HS-27A (cell line): ENCODE data around the gene SSNA1.

ENCODE experiments used
- DNase-seq: peaks from one replicate; pipeline ENCODE4 v3.0.0-alpha.2; 2012; ENCODE audit warnings: low read depth, missing footprints

The SSNA1 gene

GRCh38 chr9:137221506-137222111, 33.1 kb downstream of the SSNA1 start:
- no peak for DNase-seq

GRCh38 chr9:137222190-137223077, 34.0 kb downstream of the SSNA1 start, which contains the start of gene RNF208:
Gene RNF208, minus strand, starts transcription at chr9:137222240. Its CDS starts 1,028 bp downstream, at chr9:137221212.
- DNase-seq = no peak

GRCh38 chr9:137223078-137223970, 34.8 kb downstream of the SSNA1 start:
- DNase-seq = peak; percentile 87

GRCh38 chr9:137224830-137225694, 36.6 kb downstream of the SSNA1 start, which contains the start of gene CYSRT1:
Gene CYSRT1, plus strand, starts transcription at chr9:137225174. Its CDS starts 448 bp downstream, at chr9:137225622.
- no peak for DNase-seq

- no peak for DNase-seq
Observed at GRCh38 chr9:137225699-137226331, 37.3 kb downstream of the SSNA1 start.

- no peak for DNase-seq
Observed at GRCh38 chr9:137226338-137227053, 38.0 kb downstream of the SSNA1 start.

- no peak for DNase-seq
Observed at GRCh38 chr9:137227054-137227852, 38.8 kb downstream of the SSNA1 start, which contains the start of gene RNF224. Gene RNF224, plus strand, starts transcription at chr9:137227502. Its CDS starts 834 bp downstream, at chr9:137228336.

GRCh38 chr9:137227853-137228505, 39.5 kb downstream of the SSNA1 start:
- no peak for DNase-seq

- DNase-seq = no peak
Observed at GRCh38 chr9:137228506-137228967, 40.1 kb downstream of the SSNA1 start.

- DNase-seq = no peak
Observed at GRCh38 chr9:137228968-137229896, 40.8 kb downstream of the SSNA1 start.

GRCh38 chr9:137229903-137230704, 41.6 kb downstream of the SSNA1 start:
- DNase-seq = no peak

GRCh38 chr9:137230705-137231371, 42.4 kb downstream of the SSNA1 start, which contains the start of gene SLC34A3:
Gene SLC34A3, plus strand, starts transcription at chr9:137230901. Its CDS starts 802 bp downstream, at chr9:137231703.
- DNase-seq = no peak

GRCh38 chr9:137231372-137232039, 43.0 kb downstream of the SSNA1 start:
- no peak for DNase-seq

- no peak for DNase-seq
Observed at GRCh38 chr9:137232101-137232500, 43.6 kb downstream of the SSNA1 start.

- no peak for DNase-seq
Observed at GRCh38 chr9:137232510-137232909, 44.0 kb downstream of the SSNA1 start.
